Activated naive CD4-positive, alpha-beta T cell treated with anti-CD3 and anti-CD28 coated beads, Interleukin-2, amount 10 ng/mL, durations not matched to agents 7 days and 5 days (primary cell): Measurements from ENCODE around the gene TP53I13.

Experiments
- CTCF ChIA-PET: fragments of 350-600 bp; sonication (Branson Sonifier 250); formaldehyde crosslinking; loops from one replicate; lab custom pipeline; 2021; ENCODE audit warnings: antibody characterized with exemption; lab: Charles Lee
- DNase-seq: peaks from one replicate; pipeline ENCODE4 v3.0.0-alpha.2; 2020
- H3K27ac Mint-ChIP-seq: one replicate; pipeline ENCODE4 v1.8.0; 2021; ENCODE audit warnings: mild to moderate bottlenecking, moderate library complexity, mixed read lengths
- H3K27me3 Mint-ChIP-seq: one replicate; pipeline ENCODE4 v1.8.0; 2021; ENCODE audit warnings: mild to moderate bottlenecking, mixed read lengths
- H3K36me3 Mint-ChIP-seq: one replicate; pipeline ENCODE4 v1.8.0; 2021; ENCODE audit warnings: mixed read lengths
- H3K4me1 Mint-ChIP-seq: one replicate; pipeline ENCODE4 v1.8.0; 2021; ENCODE audit warnings: mixed read lengths
- H3K4me3 Mint-ChIP-seq: one replicate; pipeline ENCODE4 v1.8.0; 2021; ENCODE audit warnings: mild to moderate bottlenecking, moderate library complexity, mixed read lengths
- H3K9me3 Mint-ChIP-seq: one replicate; pipeline ENCODE4 v1.8.0; 2021; ENCODE audit warnings: mixed read lengths

TP53I13 gene

DNA sequence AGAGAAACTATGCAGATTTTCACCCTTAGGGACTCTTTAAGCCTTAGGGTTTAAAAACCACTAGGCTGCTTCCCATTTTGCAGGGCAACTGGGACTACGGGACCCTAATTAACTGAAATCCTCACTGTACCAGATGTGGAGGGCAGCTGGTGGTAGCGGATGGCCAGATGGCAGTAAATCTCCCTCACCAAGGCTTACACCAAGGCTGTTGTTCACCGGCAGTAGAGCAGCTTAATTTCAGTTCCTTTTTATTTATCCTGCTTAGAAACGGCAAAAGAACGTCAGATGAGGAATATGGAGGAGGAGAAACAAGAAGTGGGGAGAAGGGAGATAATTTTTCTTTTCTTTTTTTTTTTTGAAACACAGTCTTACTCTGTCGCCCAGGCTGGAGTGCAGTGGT is 8.2 kb upstream of the TP53I13 start:
- Mint-ChIP-seq H3K9me3 (no peaks in the 10 kb centered on the region), H3K27me3 (no peaks in the 10 kb centered on the region), H3K4me3 (no peak overlapping the region), H3K36me3 (peaks cover 27% of the 10 kb centered on the region), H3K27ac (no peak overlapping the region), H3K4me1 (peaks cover 46% of the 10 kb centered on the region)
- DNase-seq: no peak
- CTCF ChIA-PET: interaction anchor here (1.2 kb wide), 1 partner anchor 190 kb away, joined by 3 read pairs; no protein-coding TSS in a partner anchor

DNA sequence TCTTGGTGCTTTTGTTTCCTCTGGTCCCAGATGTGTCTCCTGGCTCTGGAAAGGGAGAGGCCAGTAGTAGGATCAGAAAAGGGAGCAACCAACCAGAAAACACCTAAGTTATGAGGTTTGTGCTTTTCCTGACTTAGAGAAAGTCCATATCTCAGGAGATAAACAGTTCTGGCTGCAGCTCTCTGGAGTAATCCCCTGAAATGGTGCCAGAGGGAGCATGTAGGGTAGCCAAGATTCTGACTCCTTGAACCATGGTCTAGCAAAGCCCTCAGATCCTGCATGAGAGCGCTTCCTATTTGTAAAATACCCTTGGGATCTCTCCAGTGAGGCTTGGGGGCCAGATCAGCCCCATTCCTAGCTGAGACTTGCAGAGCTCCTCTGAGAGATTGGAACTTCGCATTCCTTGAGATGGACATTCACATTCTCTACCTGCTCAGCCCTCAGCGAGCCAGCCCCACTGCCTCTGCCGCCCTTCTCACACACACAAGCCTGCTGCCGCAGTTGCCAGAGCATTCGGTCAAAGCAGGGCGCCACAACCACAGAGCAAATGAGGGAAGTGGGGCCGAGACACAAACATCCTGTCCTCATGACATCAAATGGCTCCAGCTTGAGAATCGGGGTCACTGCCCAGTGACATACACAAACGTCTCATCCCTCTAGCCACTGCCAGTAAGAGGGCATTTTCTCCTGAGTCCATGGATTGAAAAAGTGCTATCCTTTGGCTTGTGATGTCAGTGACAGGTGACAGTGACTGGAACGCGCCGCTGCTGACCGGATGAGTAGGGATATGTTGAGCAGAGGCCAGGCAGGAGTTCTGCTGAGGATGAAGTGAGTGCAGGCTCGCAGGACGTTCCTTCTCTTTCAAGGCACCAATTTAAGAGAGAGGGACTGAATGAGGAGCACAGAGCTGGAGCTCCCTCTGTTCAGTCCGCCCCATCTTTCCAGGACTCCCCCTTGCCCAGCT is 6.7 kb upstream of the TP53I13 start:
- no peak for DNase-seq
- Mint-ChIP-seq H3K9me3 (no peaks in the 10 kb centered on the region), H3K27me3 (no peaks in the 10 kb centered on the region), H3K4me3 (no peak overlapping the region), H3K4me1 (peaks cover 55% of the 10 kb centered on the region), H3K36me3 (peaks cover 27% of the 10 kb centered on the region), H3K27ac (no peak overlapping the region)
- CTCF ChIA-PET: interaction anchor here (1.0 kb wide), 1 partner anchor 192 kb away, joined by 3 read pairs; no protein-coding TSS in a partner anchor

DNA sequence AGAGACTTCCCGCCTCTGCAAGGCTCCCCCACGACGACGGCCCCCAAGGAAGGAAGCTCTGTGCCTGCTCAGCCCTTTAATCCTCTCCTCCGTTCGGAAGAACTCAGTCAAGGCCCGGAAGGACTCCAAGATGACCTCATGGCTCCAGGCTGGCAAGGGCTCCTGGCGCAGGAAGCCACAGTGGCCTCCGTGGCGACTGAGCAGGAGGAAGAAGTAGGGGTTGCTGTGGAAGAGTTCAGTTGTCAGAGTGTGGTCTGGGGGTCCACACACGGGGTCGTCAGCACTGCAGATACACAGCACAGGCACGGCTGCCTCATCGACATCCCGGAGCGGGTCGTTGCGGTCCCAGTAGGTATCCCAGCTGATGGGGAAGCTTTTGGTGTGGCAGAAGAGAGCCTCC is 5.9 kb upstream of the TP53I13 start:
- CTCF ChIA-PET: no interaction called here
- no peak overlapping the region for H3K27ac Mint-ChIP-seq
- peaks cover 47% of the 10 kb centered on the region for H3K4me1 Mint-ChIP-seq
- DNase-seq: no peak
- H3K9me3 Mint-ChIP-seq: no peaks in the 10 kb centered on the region
- peaks cover 27% of the 10 kb centered on the region for H3K36me3 Mint-ChIP-seq
- no peaks in the 10 kb centered on the region for H3K27me3 Mint-ChIP-seq
- no peak overlapping the region for H3K4me3 Mint-ChIP-seq

DNA sequence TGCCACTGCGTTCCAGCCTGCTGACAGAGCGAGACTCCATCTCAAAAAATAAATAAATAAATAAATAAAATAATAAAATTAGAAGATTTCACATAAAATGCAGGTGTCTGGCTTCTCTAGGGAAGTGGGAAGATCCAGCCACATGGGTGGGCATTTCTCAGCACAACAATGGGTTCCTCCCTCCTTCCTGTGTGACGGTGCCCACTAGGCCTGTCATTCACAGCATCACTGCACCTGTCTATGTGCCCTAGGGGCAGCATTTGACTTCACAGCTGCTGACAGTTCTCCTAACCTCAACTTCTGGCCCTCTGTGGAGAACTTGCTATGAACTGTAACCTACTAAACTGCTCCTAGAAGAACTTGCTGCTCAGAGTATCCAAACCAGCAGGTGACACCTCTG is 4.7 kb upstream of the TP53I13 start:
- CTCF ChIA-PET: interaction anchor here (2.3 kb wide), 1 partner anchor 194 kb away, joined by 14 read pairs; no protein-coding TSS in a partner anchor
- Mint-ChIP-seq H3K4me3 (peak overlapping the region; percentile 59), H3K27ac (no peak overlapping the region), H3K9me3 (no peaks in the 10 kb centered on the region), H3K4me1 (peaks cover 40% of the 10 kb centered on the region), H3K27me3 (no peaks in the 10 kb centered on the region), H3K36me3 (peaks cover 27% of the 10 kb centered on the region)
- DNase-seq: no peak

DNA sequence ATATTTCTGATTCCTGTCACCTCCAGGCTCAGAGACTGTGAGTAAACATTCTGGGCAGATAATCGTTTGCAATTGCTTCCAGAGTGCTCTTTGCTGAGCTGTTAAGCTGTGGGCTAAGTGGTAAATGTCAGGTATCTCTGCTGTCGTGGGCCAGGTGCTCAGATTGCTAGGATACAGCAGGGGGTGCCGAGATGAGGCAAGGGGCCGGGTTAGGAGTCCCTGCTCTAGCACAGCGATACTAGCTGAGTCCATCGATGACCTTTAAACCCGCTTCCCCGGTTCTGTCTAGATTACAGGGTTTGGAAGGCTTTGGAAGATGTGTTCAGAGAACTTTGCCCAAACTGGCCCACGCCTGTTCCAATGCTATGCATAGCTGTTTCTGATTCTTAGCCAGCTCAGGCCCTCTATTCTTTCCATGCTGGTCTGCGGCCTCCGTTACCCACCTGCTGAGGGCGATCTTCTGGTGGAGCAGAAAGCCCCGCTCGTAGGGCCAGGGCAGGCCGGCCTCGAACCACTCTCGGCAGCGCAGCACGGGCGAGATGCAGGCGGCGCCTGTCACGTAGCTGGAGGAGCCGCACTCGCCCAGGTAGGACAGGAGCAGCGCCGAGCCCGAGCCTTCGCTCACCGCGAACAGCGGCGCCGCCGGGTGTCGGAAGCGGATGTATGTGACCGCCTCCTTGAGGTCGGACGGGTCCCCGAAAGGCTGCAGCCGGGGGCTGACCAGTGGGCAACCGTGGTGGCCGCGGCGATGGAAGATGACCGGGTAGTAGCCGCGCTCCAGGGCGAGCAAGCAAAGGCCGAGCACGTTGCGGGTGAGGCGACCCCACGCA is 2.6 kb upstream of the TP53I13 start:
- Mint-ChIP-seq H3K27me3 (peaks cover 4% of the 10 kb centered on the region), H3K27ac (peak overlapping the region; percentile 95), H3K4me3 (peak overlapping the region; percentile 90), H3K36me3 (peaks cover 29% of the 10 kb centered on the region), H3K4me1 (peaks cover 49% of the 10 kb centered on the region), H3K9me3 (no peaks in the 10 kb centered on the region)
- CTCF ChIA-PET: interaction anchor here (0.7 to 6.1 kb wide), 7 partner anchors 9 to 347 kb away, joined by 3 to 31 read pairs (median 4); partner anchors contain the start of gene ANKRD13B
- DNase-seq: peak; percentile 77

DNA sequence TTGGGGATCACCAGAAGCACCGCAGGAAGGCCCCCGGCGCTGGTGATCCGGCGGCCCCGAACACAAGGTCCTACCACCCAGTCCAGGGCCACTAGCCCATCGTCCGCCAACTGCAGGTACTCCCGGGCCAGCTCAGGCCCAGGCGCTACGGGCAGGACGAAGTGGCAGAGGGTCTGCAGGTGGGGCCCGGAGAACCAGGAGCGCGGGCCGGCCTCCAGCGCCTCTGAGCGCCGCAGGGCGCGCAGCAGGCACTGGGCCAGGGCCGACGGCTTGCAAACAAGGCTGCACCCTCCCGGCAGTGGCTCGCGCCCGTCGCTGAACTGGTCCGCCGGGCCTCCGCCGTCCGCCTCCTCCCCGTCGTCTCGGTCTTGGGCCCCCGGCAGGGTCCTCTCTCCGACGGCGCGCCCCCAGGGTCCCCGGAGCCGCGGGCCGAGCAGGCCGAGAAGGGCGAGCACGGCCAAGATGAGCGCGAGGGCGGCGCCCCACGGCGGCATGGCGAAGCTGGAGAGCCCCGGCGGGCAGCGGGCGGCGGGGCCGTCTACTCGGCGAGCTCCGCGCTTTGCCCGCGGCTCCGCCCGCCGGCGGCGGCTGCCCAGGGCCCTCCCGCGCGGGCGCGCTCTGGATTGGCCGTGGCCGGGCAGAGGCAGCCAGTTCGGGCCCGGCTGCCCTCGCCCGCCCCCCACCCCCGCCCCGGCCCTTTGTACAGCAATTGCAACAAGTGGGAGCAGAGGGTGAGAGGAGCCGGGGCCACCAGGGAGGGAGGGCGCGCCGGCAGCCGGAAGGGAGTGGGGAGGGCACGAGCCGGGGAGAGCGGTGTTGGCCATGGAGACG is 1.8 kb upstream of the TP53I13 start, which contains the start of gene ABHD15:
Gene ABHD15 (minus strand): TSS at position 565 of the 831 bp plus-strand sequence. CDS start 71 bp downstream, at position 494.
- H3K4me3 Mint-ChIP-seq: peak within 1 kb of the TSS; percentile 93
- peak within 1 kb of the TSS; percentile 99 for H3K27ac Mint-ChIP-seq
- H3K36me3 Mint-ChIP-seq: peaks cover 28% of the 10 kb centered on the region
- peaks cover 4% of the 10 kb centered on the region for H3K27me3 Mint-ChIP-seq
- H3K9me3 Mint-ChIP-seq: no peaks in the 10 kb centered on the region
- peaks cover 50% of the 10 kb centered on the region for H3K4me1 Mint-ChIP-seq
- DNase-seq: peak; percentile 74
- CTCF ChIA-PET: interaction anchor here (0.6 to 6.1 kb wide), 7 partner anchors 9 to 429 kb away, joined by 3 to 31 read pairs (median 6); partner anchors contain the start of gene ANKRD13B

DNA sequence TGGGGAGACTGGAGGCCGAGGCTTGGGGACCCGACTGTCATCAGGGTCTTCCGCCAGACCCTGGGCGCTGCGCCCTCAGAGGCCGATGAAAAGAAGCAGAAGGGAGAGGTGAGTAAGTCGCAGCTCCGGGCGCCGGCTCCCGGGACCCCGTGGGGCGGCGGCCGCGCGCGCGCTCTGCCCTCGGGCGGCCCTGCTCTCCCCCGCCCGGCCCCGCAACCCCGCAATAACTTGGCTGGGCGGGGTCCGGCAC is 1.3 kb upstream of the TP53I13 start:
- no peak for DNase-seq
- Mint-ChIP-seq H3K9me3 (no peaks in the 10 kb centered on the region), H3K27me3 (peaks cover 4% of the 10 kb centered on the region), H3K4me3 (peak overlapping the region; percentile 93), H3K27ac (peak overlapping the region; percentile 99), H3K4me1 (peaks cover 47% of the 10 kb centered on the region), H3K36me3 (peaks cover 22% of the 10 kb centered on the region)
- CTCF ChIA-PET: interaction anchor here (0.6 to 6.1 kb wide), 5 partner anchors 16 to 429 kb away, joined by 3 to 31 read pairs (median 10); partner anchors contain the start of gene ANKRD13B

DNA sequence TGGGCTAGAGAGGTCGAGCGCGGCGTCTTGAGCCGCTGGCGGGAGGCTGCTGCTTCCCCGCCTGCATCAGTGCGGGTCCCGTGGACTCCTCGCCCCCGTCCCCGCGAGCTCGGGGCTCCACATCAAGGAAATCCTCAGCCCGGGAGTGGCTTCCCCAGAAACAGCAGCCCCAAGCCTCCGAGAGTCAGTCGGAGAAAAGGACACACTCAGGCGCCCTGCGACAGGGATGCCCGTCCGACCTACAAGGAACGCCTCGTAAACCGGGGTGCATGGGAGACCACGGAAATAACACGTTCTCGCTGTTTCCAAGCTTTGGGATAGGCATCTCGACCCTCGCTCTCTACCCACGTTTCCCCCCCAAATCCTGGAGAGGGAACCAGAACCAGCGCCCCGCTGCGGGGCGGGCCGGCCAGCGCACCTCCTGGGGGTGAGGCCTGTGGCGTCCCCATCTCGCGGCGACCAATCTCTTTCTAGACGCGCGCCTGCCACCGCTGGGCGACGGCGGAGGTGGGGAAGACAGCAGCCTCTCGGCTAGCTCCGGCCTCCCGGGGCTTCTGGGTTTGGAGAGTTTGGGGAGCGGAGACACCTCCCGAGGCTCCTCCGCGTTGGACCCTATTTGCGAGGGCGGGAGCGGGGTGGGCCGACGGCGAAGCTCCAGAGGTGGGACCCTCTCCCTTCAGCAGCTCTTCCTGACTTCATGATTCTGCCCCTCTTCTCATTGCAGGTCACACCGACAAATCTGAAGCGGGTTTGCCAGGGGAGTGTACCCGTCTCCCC is 759 bp upstream of the TP53I13 start:
- H3K27me3 Mint-ChIP-seq: peaks cover 4% of the 10 kb centered on the region
- CTCF ChIA-PET: interaction anchor here (2.1 to 6.1 kb wide), 4 partner anchors 16 to 198 kb away, joined by 6 to 31 read pairs (median 16); partner anchors contain the start of gene ANKRD13B
- H3K27ac Mint-ChIP-seq: peak overlapping the region; percentile 99
- peak overlapping the region; percentile 93 for H3K4me3 Mint-ChIP-seq
- H3K9me3 Mint-ChIP-seq: no peaks in the 10 kb centered on the region
- peaks cover 44% of the 10 kb centered on the region for H3K4me1 Mint-ChIP-seq
- peaks cover 17% of the 10 kb centered on the region for H3K36me3 Mint-ChIP-seq
- peak; percentile 87 for DNase-seq

DNA sequence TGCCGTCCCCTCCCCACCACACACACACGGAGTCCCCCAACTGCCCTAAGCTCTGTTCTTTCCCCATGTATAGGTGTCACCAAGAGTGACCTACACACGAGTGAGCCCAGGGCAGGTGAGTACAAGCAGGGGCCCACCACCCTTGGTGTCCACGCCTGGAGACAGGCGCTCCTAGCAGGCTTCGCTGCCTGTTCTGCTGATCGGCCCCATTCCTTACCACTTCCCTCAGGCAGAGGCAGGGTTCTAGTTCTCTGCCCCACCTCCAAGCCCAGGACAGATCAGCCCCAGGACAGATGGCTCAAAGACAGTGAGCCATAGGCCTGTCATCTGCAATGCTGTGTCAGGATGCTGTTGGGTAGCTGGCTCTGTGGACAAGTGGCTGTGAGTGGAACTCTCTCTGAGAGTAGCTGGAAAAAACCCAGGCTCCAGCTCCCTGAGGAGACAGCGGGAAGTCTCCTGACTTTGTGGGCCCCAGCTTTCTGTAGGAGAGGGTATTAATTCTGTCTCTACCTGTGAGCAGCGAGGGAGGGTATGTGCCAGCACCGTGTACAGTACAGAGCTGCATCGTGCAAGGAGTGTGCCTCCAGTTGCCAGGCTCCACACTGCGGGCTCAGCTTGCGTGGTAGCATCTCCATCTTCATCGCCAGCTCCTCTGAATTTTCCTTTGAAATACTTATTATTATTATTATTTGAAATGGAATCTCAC is 897 bp downstream of the TP53I13 start:
- no peak for DNase-seq
- Mint-ChIP-seq H3K27me3 (peaks cover 4% of the 10 kb centered on the region), H3K4me3 (peak overlapping the region; percentile 89), H3K27ac (peak overlapping the region; percentile 85), H3K9me3 (no peaks in the 10 kb centered on the region), H3K4me1 (peaks cover 33% of the 10 kb centered on the region), H3K36me3 (peaks cover 20% of the 10 kb centered on the region)
- CTCF ChIA-PET: interaction anchor here (1.4 to 6.1 kb wide), 5 partner anchors 14 to 524 kb away, joined by 3 to 31 read pairs (median 11); partner anchors contain the start of gene ANKRD13B

DNA sequence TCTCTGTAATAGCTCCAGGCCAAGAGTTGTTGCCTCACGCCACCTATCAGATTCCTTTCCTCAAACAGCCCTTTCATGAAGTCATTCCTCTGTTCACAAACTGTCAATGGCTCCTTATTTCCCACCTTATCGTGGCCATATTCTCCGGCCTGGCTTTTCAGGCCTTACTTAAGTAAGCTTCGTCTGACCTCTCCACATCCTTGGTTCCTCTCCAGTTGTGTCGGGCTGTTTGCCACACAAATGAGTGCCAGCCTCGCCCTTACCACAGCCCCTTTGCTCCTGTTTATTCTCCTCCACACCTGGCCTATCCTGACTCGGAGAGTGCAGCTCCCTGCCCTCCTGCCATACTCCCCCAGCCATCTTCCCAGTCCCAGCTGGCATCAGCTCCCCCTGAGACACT is 2.0 kb downstream of the TP53I13 start:
- CTCF ChIA-PET: interaction anchor here (1.5 to 6.1 kb wide), 4 partner anchors 16 to 200 kb away, joined by 3 to 31 read pairs (median 10); no protein-coding TSS in a partner anchor
- H3K4me3 Mint-ChIP-seq: peak overlapping the region; percentile 4
- no peaks in the 10 kb centered on the region for H3K9me3 Mint-ChIP-seq
- peaks cover 23% of the 10 kb centered on the region for H3K4me1 Mint-ChIP-seq
- H3K36me3 Mint-ChIP-seq: peaks cover 25% of the 10 kb centered on the region
- peaks cover 4% of the 10 kb centered on the region for H3K27me3 Mint-ChIP-seq
- peak; percentile 14 for DNase-seq
- H3K27ac Mint-ChIP-seq: peak overlapping the region; percentile 31

DNA sequence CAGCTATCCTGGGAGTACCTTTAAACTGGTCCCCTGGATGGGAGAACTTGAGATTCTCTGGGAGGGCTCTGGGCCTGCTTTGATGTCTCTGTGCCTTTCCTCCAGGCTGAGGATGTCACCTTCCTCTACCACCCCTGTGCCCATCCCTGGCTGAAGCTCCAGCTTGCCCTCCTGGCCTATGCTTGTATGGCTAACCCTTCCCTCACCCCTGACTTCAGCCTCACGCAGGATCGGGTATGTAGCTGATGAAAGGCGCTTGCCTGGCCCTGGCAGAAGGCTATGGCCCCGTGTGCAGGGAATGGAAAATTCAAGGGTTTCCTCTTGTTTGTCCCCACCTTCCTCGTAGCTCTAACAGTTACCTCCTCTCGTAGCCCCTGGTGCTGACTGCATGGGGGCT is 3.0 kb downstream of the TP53I13 start:
- CTCF ChIA-PET: interaction anchor here (0.9 to 6.1 kb wide), 5 partner anchors 8 to 45 kb away, joined by 3 to 31 read pairs (median 6); partner anchors contain the start of gene ANKRD13B
- H3K4me1 Mint-ChIP-seq: peaks cover 16% of the 10 kb centered on the region
- no peak overlapping the region for H3K27ac Mint-ChIP-seq
- H3K4me3 Mint-ChIP-seq: no peak overlapping the region
- H3K36me3 Mint-ChIP-seq: peaks cover 27% of the 10 kb centered on the region
- peak; percentile 14 for DNase-seq
- peaks cover 4% of the 10 kb centered on the region for H3K27me3 Mint-ChIP-seq
- H3K9me3 Mint-ChIP-seq: no peaks in the 10 kb centered on the region
